GM12878 (cell line): ENCODE data around the gene IGFBP1. TPM values are rescaled to one million over a fixed set of nuclear protein-coding genes. Genes with fewer than 3 reads are reported as not detected.

Experiments
- ATAC-seq: fragments of 200-7000 bp; cut with Tn5 transposase; 3 replicates; pipeline ENCODE4 v1.9.1; 2020; ENCODE audit warnings: mild to moderate bottlenecking, moderate library complexity
- BruUV-seq: library from RNA; stranded (reverse); fragments of 400-500 nt; replicated peaks from 2 replicates; lab custom pipeline; 2021; lab: Mats Ljungman, UMichigan
- CTCF ChIA-PET: fragments of 300-600 bp; sonication (Branson Sonifier 250); formaldehyde crosslinking; extraction: SDS; loops from one replicate; lab custom pipeline; 2021; ENCODE audit warnings: inconsistent platforms; lab: Yijun Ruan, JAX
- POLR2A ChIA-PET: fragments of 350-600 bp; formaldehyde crosslinking; extraction: SDS; loops from one replicate; lab custom pipeline; 2021; ENCODE audit warnings: inconsistent platforms; lab: Charles Lee
- RAD21 ChIA-PET: fragments of 300-600 bp; sonication (Branson Sonifier 250); formaldehyde crosslinking; loops from one replicate; lab custom pipeline; 2023; ENCODE audit warnings: antibody characterized with exemption; ENCODE audit not compliant: unreplicated experiment; lab: Charles Lee
- SMC1A ChIA-PET: fragments of 300-600 bp; sonication (Branson Sonifier 250); formaldehyde crosslinking; loops from one replicate; lab custom pipeline; 2023; ENCODE audit not compliant: unreplicated experiment, uncharacterized antibody; lab: Charles Lee
- DNase-seq: peaks from one replicate; pipeline ENCODE4 v3.0.0-alpha.2; 2011; ENCODE audit warnings: low read depth, low spot score
- FAIRE-seq: peaks from 3 replicates; lab custom pipeline; 2011; peaks lifted over from hg19 to GRCh38; lab: Jason Lieb, UNC
- H2AFZ ChIP-seq: 2 replicates; pipeline ENCODE4 v1.6.0; 2011; ENCODE audit warnings: low read depth, low read length, control low read depth; ENCODE audit not compliant: control insufficient read depth
- H3K27ac ChIP-seq: 2 replicates; pipeline ENCODE4 v1.5.1; 2011; ENCODE audit warnings: control low read depth; ENCODE audit not compliant: control insufficient read depth, insufficient read depth
- H3K27me3 ChIP-seq, 2 experiments: replicated peaks in 1 of 2; 2 replicates each; pipeline versions ENCODE4 v1.6.0 to v1.6.1; 2011; ENCODE audit warnings: low read length in 1 of 2; ENCODE audit not compliant: control insufficient read depth in 2 of 2, insufficient read depth in 2 of 2
- H3K36me3 ChIP-seq, 2 experiments: 2 replicates each; pipeline ENCODE4 v1.5.1; 2011; ENCODE audit warnings: low read length in 1 of 2; ENCODE audit not compliant: control insufficient read depth in 2 of 2, insufficient read depth in 2 of 2
- H3K4me1 ChIP-seq: 2 replicates; pipeline ENCODE4 v1.6.1; 2011; ENCODE audit warnings: mild to moderate bottlenecking, low read length, moderate library complexity, mixed read lengths; ENCODE audit not compliant: control insufficient read depth, insufficient read depth
- H3K4me2 ChIP-seq: 2 replicates; pipeline ENCODE4 v1.6.0; 2011; ENCODE audit warnings: control low read depth; ENCODE audit not compliant: control insufficient read depth, insufficient read depth
- H3K4me3 ChIP-seq: fragments of 200-600 bp; sonication (generic); 2 replicates; pipeline ENCODE4 v1.5.1; 2016
- H3K79me2 ChIP-seq: 2 replicates; pipeline ENCODE4 v1.6.0; 2011; ENCODE audit warnings: low read length; ENCODE audit not compliant: control insufficient read depth, insufficient read depth
- H3K9ac ChIP-seq: 2 replicates; pipeline ENCODE4 v1.8.0; 2011; ENCODE audit warnings: low read length, control low read depth, mixed read lengths; ENCODE audit not compliant: control insufficient read depth, insufficient read depth
- H3K9me3 ChIP-seq: replicated peaks from 3 replicates; pipeline ENCODE4 v1.5.1; 2011; ENCODE audit warnings: mild to moderate bottlenecking, low read length; ENCODE audit not compliant: control insufficient read depth, insufficient read depth
- H4K20me1 ChIP-seq: 2 replicates; pipeline ENCODE4 v1.6.0; 2011; ENCODE audit not compliant: control insufficient read depth, insufficient read depth
- FOXK2 ChIP-seq: fragments of 450-650 bp; IDR thresholded peaks from 2 replicates; pipeline ENCODE4 v1.6.1; 2017; ENCODE audit warnings: mild to moderate bottlenecking, moderate library complexity
- IRF3 ChIP-seq: fragments of 450-650 bp; IDR thresholded peaks from 2 replicates; pipeline ENCODE4 v1.6.1; 2014; ENCODE audit warnings: mild to moderate bottlenecking
- MLLT1 ChIP-seq: fragments of 450-650 bp; IDR thresholded peaks from 2 replicates; pipeline ENCODE4 v1.6.1; 2016; ENCODE audit warnings: mild to moderate bottlenecking
- PBX3 ChIP-seq: IDR thresholded peaks from 2 replicates; pipeline ENCODE4 v1.6.1; 2011; ENCODE audit warnings: mild to moderate bottlenecking, low read depth, low read length, moderate library complexity; ENCODE audit not compliant: insufficient replicate concordance
- TBL1XR1 ChIP-seq: IDR thresholded peaks from 2 replicates; pipeline ENCODE4 v1.6.1; 2012; ENCODE audit warnings: low read depth, low read length, improper control_type of control experiment
- ZNF217 ChIP-seq: fragments of 450-650 bp; IDR thresholded peaks from 2 replicates; pipeline ENCODE4 v1.6.1; 2017; ENCODE audit warnings: antibody characterized with exemption, mild to moderate bottlenecking
- ZNF24 ChIP-seq: fragments of 450-650 bp; IDR thresholded peaks from 2 replicates; pipeline ENCODE4 v1.6.1; 2017; ENCODE audit warnings: antibody characterized with exemption, mild to moderate bottlenecking
- WGBS: methylation state at CpG from one replicate; pipeline ENCODE4 v1.1.6; 2016; ENCODE audit warnings: low lambda C conversion rate; ENCODE audit not compliant: insufficient replicate concordance, insufficient coverage; ENCODE audit errors: missing lambda C conversion rate; 5-methylcytosine and 5-hydroxymethylcytosine counted together
- in situ Hi-C: fragments of 300-500 bp; cut with MboI; formaldehyde crosslinking; loops from 9 replicates; pipeline ENCODE4 v1.14.3; 2018; ENCODE audit warnings: mixed read lengths
- intact Hi-C: fragments of 100-400 bp; cut with micrococcal nuclease; formaldehyde crosslinking; loops from one replicate; pipeline ENCODE4 v1.14.2; 2022; ENCODE audit not compliant: unreplicated experiment
- polyA plus RNA-seq, 11 experiments: library from polyadenylated mRNA; depleted of rRNA in 4 of 11; unstranded in 6 of 11; stranded (reverse) in 5 of 11; fragments of >200 nt; fragmentation: Nextera tagmentation in 4 of 11; fragmentation: Illumina TruSeq in 1 of 11; extraction: Ambion mirVana in 4 of 11; extraction: Trizol in 1 of 11; gene quantifications; 1 replicate in 1 of 11; 2 replicates in 10 of 11; pipeline versions ENCODE4 v1.2.1 to v1.2.3, GENCODE V29; 2011 to 2016; ENCODE audit warnings: inconsistent platforms in 2 of 11, missing spikeins in 2 of 11, low read depth in 1 of 11
- small RNA-seq: library from RNA; depleted of rRNA; stranded (forward); fragments of <200 nt; gene quantifications from one replicate; pipeline ENCODE3, GENCODE V24; 2014
- total RNA-seq, 4 experiments: library from RNA; depleted of rRNA in 3 of 4; stranded (reverse); fragments of >200 nt in 3 of 4; fragmentation: Illumina TruSeq in 1 of 4; extraction: Trizol in 1 of 4; gene quantifications; 2 replicates each; pipeline versions ENCODE4 v1.2.1 to v1.2.3, GENCODE V29; 2013 to 2021

IGFBP1 gene
- total and polyA plus RNA-seq, 10 of the 15 experiments (the other 5 are each of a cell fraction or from before 2014, with no cell fraction given) = 0.13 TPM; not detected in 9

GRCh38 chr7:45940939-45941338, 52.7 kb downstream of the IGFBP1 start:
- POLR2A ChIA-PET = no interaction called here
- TF ChIP-seq ZNF24 = no peak
- no peak for TF ChIP-seq IRF3
- TF ChIP-seq TBL1XR1 = no peak
- TF ChIP-seq FOXK2 = no peak
- no peak for TF ChIP-seq MLLT1
- no peak for TF ChIP-seq PBX3
- no peak for TF ChIP-seq ZNF217
- FAIRE-seq = no peak

More at GRCh38 chr7:45940939-45941338, 52.7 kb downstream of the IGFBP1 start:
- in situ Hi-C loops (no loop called here), intact Hi-C loops (no loop called here)
- Histone ChIP-seq H3K27ac (no peak overlapping the region), H3K36me3 (no peaks in the 10 kb centered on the region), H3K4me3 (no peak overlapping the region), H4K20me1 (no peaks in the 10 kb centered on the region), H3K27me3 (no peaks in the 10 kb centered on the region), H3K9me3 (no peaks in the 10 kb centered on the region), H3K4me2 (no peak overlapping the region), H3K79me2 (no peaks in the 10 kb centered on the region), H3K4me1 (no peaks in the 10 kb centered on the region), H2AFZ (no peak overlapping the region), H3K9ac (no peak overlapping the region)
- 40% methylated on average over 7 of the region's 7 CpGs for WGBS
- CTCF ChIA-PET = interaction anchor here (1.2 kb wide), 1 partner anchor 18 kb away, joined by 4 read pairs; no protein-coding TSS in a partner anchor
- SMC1A ChIA-PET = no interaction called here
- BruUV-seq = no TSS peak
- DNase-seq = no peak
- RAD21 ChIA-PET = no interaction called here
- ATAC-seq = no peak

Small RNA genes within 50 kb of the gene (small RNA-seq; reads per million reads assigned to genes)
- gene RNU6-326P = not detected

Other genes with a start within 250 kb of the IGFBP1 start
- gene CCDC201, start 15.4 kb upstream of the IGFBP1 start, total RNA-seq (2014; rRNA removed) = not detected in 2 replicates
- not detected in 2 replicates for gene CCDC201, start 15.4 kb upstream of the IGFBP1 start, total RNA-seq (2014; rRNA removed; fragmentation: Illumina TruSeq; extraction: Trizol)
- not detected in 2 replicates for gene CCDC201, start 15.4 kb upstream of the IGFBP1 start, total RNA-seq (2021)
- not detected in 2 replicates for gene CCDC201, start 15.4 kb upstream of the IGFBP1 start, polyA plus RNA-seq (2011; rRNA removed)
- not detected in 2 replicates for gene CCDC201, start 15.4 kb upstream of the IGFBP1 start, polyA plus RNA-seq (2014; fragmentation: Illumina TruSeq; extraction: Trizol)
- gene CCDC201, start 15.4 kb upstream of the IGFBP1 start, polyA plus RNA-seq (2014; fragmentation: Nextera tagmentation; extraction: Ambion mirVana) = not detected
- not detected in 2 replicates for gene CCDC201, start 15.4 kb upstream of the IGFBP1 start, polyA plus RNA-seq (2014; rRNA removed)
- gene CCDC201, start 15.4 kb upstream of the IGFBP1 start, polyA plus RNA-seq (2016; fragmentation: Nextera tagmentation; extraction: Ambion mirVana) = under 1 TPM in 1 of 2 experiments, not detected in 1; 0.10 TPM
- gene IGFBP3, start 32.8 kb downstream of the IGFBP1 start, total RNA-seq (2014; rRNA removed) = 21.6 and 25.5 TPM in 2 replicates
- gene IGFBP3, start 32.8 kb downstream of the IGFBP1 start, total RNA-seq (2014; rRNA removed; fragmentation: Illumina TruSeq; extraction: Trizol) = 16.1 and 18.6 TPM in 2 replicates
- gene IGFBP3, start 32.8 kb downstream of the IGFBP1 start, total RNA-seq (2021) = 25.1 and 28.0 TPM in 2 replicates
- 6.0 and 6.6 TPM in 2 replicates for gene IGFBP3, start 32.8 kb downstream of the IGFBP1 start, polyA plus RNA-seq (2011; rRNA removed)
- gene IGFBP3, start 32.8 kb downstream of the IGFBP1 start, polyA plus RNA-seq (2014; fragmentation: Illumina TruSeq; extraction: Trizol) = 21.7 and 23.4 TPM in 2 replicates
- gene IGFBP3, start 32.8 kb downstream of the IGFBP1 start, polyA plus RNA-seq (2014; fragmentation: Nextera tagmentation; extraction: Ambion mirVana) = 10 to 100 TPM in 1 of 2 experiments, 1 to 10 TPM in 1; 7.6 to 11.4 TPM
- 26.9 and 27.7 TPM in 2 replicates for gene IGFBP3, start 32.8 kb downstream of the IGFBP1 start, polyA plus RNA-seq (2014; rRNA removed)
- 10 to 100 TPM; 10.5 to 15.1 TPM for gene IGFBP3, start 32.8 kb downstream of the IGFBP1 start, polyA plus RNA-seq (2016; fragmentation: Nextera tagmentation; extraction: Ambion mirVana)